NT2/D1 (cell line): ENCODE measurements around the gene SLCO4A1.
A peak's percentile ranks its signal among the peaks of the same experiment; 100 is the strongest.

Source experiments
- DNase-seq: peaks from one replicate; pipeline ENCODE4 v3.0.0-alpha.2; 2011; ENCODE audit warnings: low read depth, low spot score
- H3K27me3 ChIP-seq: 2 replicates; pipeline ENCODE4 v1.6.0; 2011; ENCODE audit warnings: mild to moderate bottlenecking; ENCODE audit not compliant: insufficient read length, insufficient read depth
- H3K36me3 ChIP-seq: 2 replicates; pipeline ENCODE4 v1.6.1; 2011; ENCODE audit warnings: mild to moderate bottlenecking, low read length, mixed read lengths; ENCODE audit not compliant: insufficient read depth, insufficient read length
- H3K4me1 ChIP-seq: 2 replicates; pipeline ENCODE4 v1.5.1; 2011; ENCODE audit not compliant: insufficient read depth, insufficient read length
- H3K4me3 ChIP-seq: 2 replicates; pipeline ENCODE4 v1.5.1; 2011; ENCODE audit warnings: low read depth; ENCODE audit not compliant: insufficient read length
- H3K9ac ChIP-seq: 2 replicates; pipeline ENCODE4 v1.6.0; 2011; ENCODE audit warnings: low read depth; ENCODE audit not compliant: insufficient read length
- H3K9me3 ChIP-seq: 2 replicates; pipeline ENCODE4 v1.5.1; 2011; ENCODE audit warnings: mild to moderate bottlenecking, low read length; ENCODE audit not compliant: insufficient read depth
- SUZ12 ChIP-seq: IDR thresholded peaks from 2 replicates; pipeline ENCODE4 v1.6.1; 2011; ENCODE audit not compliant: insufficient read length, insufficient read depth; ENCODE audit errors: extremely low read depth
- YY1 ChIP-seq: IDR thresholded peaks from 2 replicates; pipeline ENCODE4 v1.6.1; 2011; ENCODE audit not compliant: insufficient read length, insufficient read depth
- ZNF274 ChIP-seq: IDR thresholded peaks from 2 replicates; pipeline ENCODE4 v1.6.1; 2011; ENCODE audit warnings: mild to moderate bottlenecking, low read depth, low read length

The SLCO4A1 gene

GRCh38 chr20:62603907-62604785 is 38.2 kb upstream of the SLCO4A1 start:
- peaks cover 3% of the 10 kb centered on the region for H3K27me3 ChIP-seq
- DNase-seq: no peak
- no peak overlapping the region for H3K9ac ChIP-seq
- no peaks in the 10 kb centered on the region for H3K9me3 ChIP-seq
- peaks cover 16% of the 10 kb centered on the region for H3K4me1 ChIP-seq
- no peak overlapping the region for H3K4me3 ChIP-seq
- TF ChIP-seq ZNF274: no peak
- TF ChIP-seq SUZ12: no peak
- TF ChIP-seq YY1: no peak
- H3K36me3 ChIP-seq: no peaks in the 10 kb centered on the region

- Histone ChIP-seq H3K9me3 (no peaks in the 10 kb centered on the region), H3K4me1 (peaks cover 21% of the 10 kb centered on the region), H3K4me3 (no peak overlapping the region), H3K9ac (no peak overlapping the region), H3K27me3 (peaks cover 3% of the 10 kb centered on the region), H3K36me3 (no peaks in the 10 kb centered on the region)
- no peak for TF ChIP-seq YY1
- no peak for TF ChIP-seq SUZ12
- no peak for TF ChIP-seq ZNF274
- no peak for DNase-seq
Measured at GRCh38 chr20:62604796-62605195, 37.5 kb upstream of the SLCO4A1 start.

GRCh38 chr20:62605236-62605943 is 36.9 kb upstream of the SLCO4A1 start:
- no peaks in the 10 kb centered on the region for H3K36me3 ChIP-seq
- no peak overlapping the region for H3K4me3 ChIP-seq
- peaks cover 3% of the 10 kb centered on the region for H3K27me3 ChIP-seq
- DNase-seq: no peak
- peaks cover 21% of the 10 kb centered on the region for H3K4me1 ChIP-seq
- H3K9ac ChIP-seq: no peak overlapping the region
- no peak for TF ChIP-seq ZNF274
- TF ChIP-seq YY1: no peak
- no peak for TF ChIP-seq SUZ12
- H3K9me3 ChIP-seq: 0 out of 2 replicates have a peak, but pooled peaks cover under 1% of the 10 kb centered on the region

GRCh38 chr20:62606016-62606415 is 36.3 kb upstream of the SLCO4A1 start:
- no peak for DNase-seq
- Histone ChIP-seq H3K9me3 (peaks cover 7% of the 10 kb centered on the region; the same call in 1 of the 2 replicates), H3K36me3 (no peaks in the 10 kb centered on the region), H3K4me3 (no peak overlapping the region), H3K9ac (no peak overlapping the region), H3K27me3 (peaks cover 3% of the 10 kb centered on the region), H3K4me1 (peaks cover 21% of the 10 kb centered on the region)
- TF ChIP-seq SUZ12 (no peak), YY1 (no peak), ZNF274 (no peak)

- Histone ChIP-seq H3K4me1 (peaks cover 21% of the 10 kb centered on the region), H3K27me3 (peaks cover 3% of the 10 kb centered on the region), H3K36me3 (no peaks in the 10 kb centered on the region), H3K9me3 (peaks cover 12% of the 10 kb centered on the region; the same call in 1 of the 2 replicates), H3K9ac (peak overlapping the region; percentile 26), H3K4me3 (no peak overlapping the region)
- TF ChIP-seq SUZ12 (no peak), YY1 (no peak), ZNF274 (no peak)
- DNase-seq: no peak
Measured at GRCh38 chr20:62606551-62607201, 35.6 kb upstream of the SLCO4A1 start.

GRCh38 chr20:62607366-62608217 is 34.7 kb upstream of the SLCO4A1 start:
- Histone ChIP-seq H3K4me3 (no peak overlapping the region), H3K36me3 (no peaks in the 10 kb centered on the region), H3K27me3 (peaks cover 3% of the 10 kb centered on the region), H3K4me1 (peaks cover 19% of the 10 kb centered on the region), H3K9ac (no peak overlapping the region), H3K9me3 (peaks cover 12% of the 10 kb centered on the region; the same call in 1 of the 2 replicates)
- no peak for TF ChIP-seq YY1
- TF ChIP-seq SUZ12: no peak
- TF ChIP-seq ZNF274: no peak
- no peak for DNase-seq
